ENCODE data around the gene FCAMR. TPM values are rescaled to one million over a fixed set of nuclear protein-coding genes. Genes with fewer than 3 reads are reported as not detected.

The FCAMR gene
- total RNA-seq, 4 donors from 2014 or later = 0.39 TPM; not detected in 3

- no peaks in the 10 kb centered on the region for H3K36me3 ChIP-seq
- no peak for TF ChIP-seq POLR2A (IDR thresholded peaks at IDR 0.05)
- no peak for TF ChIP-seq POLR2AphosphoS5 (IDR thresholded peaks at IDR 0.05)
- no peak for TF ChIP-seq CTCF (IDR thresholded peaks at IDR 0.05)
- TF ChIP-seq EP300 (IDR thresholded peaks at IDR 0.05) = no peak
- no peak overlapping the region for H3K4me3 ChIP-seq
- no peak overlapping the region for H3K27ac ChIP-seq
- H3K9me3 ChIP-seq = no peaks in the 10 kb centered on the region
- H3K27me3 ChIP-seq = peaks cover 8% of the 10 kb centered on the region
- H3K4me1 ChIP-seq = no peaks in the 10 kb centered on the region
- 100% methylated on average over 1 of the region's 1 CpG; no CpG with 5 or more reads in 1 of the 2 donors for WGBS, 2 donors (ENCODE audit: low coverage in 1 of 2)
- ATAC-seq = no peak
Observed at GRCh38 chr1:206975306-206975705, 5.0 kb upstream of the FCAMR start.

- no peak overlapping the region for H3K4me3 ChIP-seq
- TF ChIP-seq POLR2A (IDR thresholded peaks at IDR 0.05) = no peak
- no peak for TF ChIP-seq POLR2AphosphoS5 (IDR thresholded peaks at IDR 0.05)
- no peak for TF ChIP-seq CTCF (IDR thresholded peaks at IDR 0.05)
- TF ChIP-seq EP300 (IDR thresholded peaks at IDR 0.05) = no peak
- ATAC-seq = no peak
- WGBS, 2 donors (ENCODE audit: low coverage in 1 of 2) = 71 to 95% methylated on average over 2 of the region's 3 CpGs
- H3K36me3 ChIP-seq = no peaks in the 10 kb centered on the region
- H3K9me3 ChIP-seq = no peaks in the 10 kb centered on the region
- no peak overlapping the region for H3K27ac ChIP-seq
- peaks cover 8% of the 10 kb centered on the region for H3K27me3 ChIP-seq
- H3K4me1 ChIP-seq = no peaks in the 10 kb centered on the region
Observed at GRCh38 chr1:206974140-206974539, 3.9 kb upstream of the FCAMR start.

- no peak for TF ChIP-seq POLR2AphosphoS5 (IDR thresholded peaks at IDR 0.05)
- no peak for TF ChIP-seq CTCF (IDR thresholded peaks at IDR 0.05)
- no peak for TF ChIP-seq POLR2A (IDR thresholded peaks at IDR 0.05)
- TF ChIP-seq EP300 (IDR thresholded peaks at IDR 0.05) = no peak
- 33 to 57% methylated on average over 1 to 2 of the region's 2 CpGs for WGBS, 2 donors (ENCODE audit: low coverage in 1 of 2)
- no peaks in the 10 kb centered on the region for H3K36me3 ChIP-seq
- H3K27me3 ChIP-seq = peaks cover 8% of the 10 kb centered on the region
- H3K4me3 ChIP-seq = no peak overlapping the region
- no peaks in the 10 kb centered on the region for H3K9me3 ChIP-seq
- H3K4me1 ChIP-seq = no peaks in the 10 kb centered on the region
- no peak for ATAC-seq
- no peak overlapping the region for H3K27ac ChIP-seq
Observed at GRCh38 chr1:206972728-206973127, 2.5 kb upstream of the FCAMR start.

- TF ChIP-seq EP300 (IDR thresholded peaks at IDR 0.05) (no peak), POLR2AphosphoS5 (IDR thresholded peaks at IDR 0.05) (no peak), CTCF (IDR thresholded peaks at IDR 0.05) (no peak), POLR2A (IDR thresholded peaks at IDR 0.05) (no peak)
- H3K27me3 ChIP-seq = peaks cover 8% of the 10 kb centered on the region
- no peak for ATAC-seq
- H3K27ac ChIP-seq = no peak overlapping the region
- WGBS, 2 donors (ENCODE audit: low coverage in 1 of 2) = 50 to 57% methylated on average over 1 to 2 of the region's 2 CpGs
- H3K9me3 ChIP-seq = no peaks in the 10 kb centered on the region
- H3K4me1 ChIP-seq = no peaks in the 10 kb centered on the region
- no peak overlapping the region for H3K4me3 ChIP-seq
- H3K36me3 ChIP-seq = no peaks in the 10 kb centered on the region
Observed at GRCh38 chr1:206971029-206971655, 882 bp upstream of the FCAMR start.

- 80% methylated on average over 1 of the region's 5 CpGs; no CpG with 5 or more reads in 1 of the 2 donors for WGBS, 2 donors (ENCODE audit: low coverage in 1 of 2)
Observed at GRCh38 chr1:206969090-206969489, 1.2 kb downstream of the FCAMR start.

More at GRCh38 chr1:206969090-206969489, 1.2 kb downstream of the FCAMR start:
- H3K27ac ChIP-seq = no peak overlapping the region
- no peak for ATAC-seq
- no peaks in the 10 kb centered on the region for H3K27me3 ChIP-seq
- no peaks in the 10 kb centered on the region for H3K4me1 ChIP-seq
- TF ChIP-seq CTCF (IDR thresholded peaks at IDR 0.05) (no peak), POLR2AphosphoS5 (IDR thresholded peaks at IDR 0.05) (no peak), EP300 (IDR thresholded peaks at IDR 0.05) (no peak), POLR2A (IDR thresholded peaks at IDR 0.05) (no peak)
- H3K4me3 ChIP-seq = no peak overlapping the region
- no peaks in the 10 kb centered on the region for H3K9me3 ChIP-seq
- no peaks in the 10 kb centered on the region for H3K36me3 ChIP-seq
